CD4-positive, alpha-beta T cell treated with Interleukin-12 subunit alpha and Interleukin-12 subunit beta, for 1 hour (primary cell): ENCODE results near the gene DIP2A.

Experiments
- DNase-seq: peaks from one replicate; pipeline ENCODE4 v3.0.0-alpha.2; 2020

Gene DIP2A

DNA sequence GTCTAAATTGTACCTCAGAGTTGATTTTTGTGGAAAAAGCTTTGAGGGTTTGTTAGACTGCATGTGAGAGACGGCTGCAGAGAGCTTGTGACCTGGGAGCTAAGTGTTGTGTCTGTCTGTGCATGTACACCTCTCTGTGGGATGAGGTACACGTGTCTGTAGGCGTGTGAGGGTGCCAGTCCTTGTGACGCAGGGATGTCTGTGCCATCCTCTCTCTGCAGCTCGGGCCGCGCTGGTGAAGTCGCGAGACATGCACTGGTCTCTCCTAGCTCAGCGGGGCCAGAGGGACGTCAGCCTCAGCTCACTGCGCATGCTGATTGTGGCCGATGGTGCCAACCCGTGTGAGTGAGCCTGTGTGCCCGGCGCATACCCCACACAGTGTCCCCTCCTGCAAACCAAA, 79.6 kb downstream of the DIP2A start:
- no peak for DNase-seq

DNA sequence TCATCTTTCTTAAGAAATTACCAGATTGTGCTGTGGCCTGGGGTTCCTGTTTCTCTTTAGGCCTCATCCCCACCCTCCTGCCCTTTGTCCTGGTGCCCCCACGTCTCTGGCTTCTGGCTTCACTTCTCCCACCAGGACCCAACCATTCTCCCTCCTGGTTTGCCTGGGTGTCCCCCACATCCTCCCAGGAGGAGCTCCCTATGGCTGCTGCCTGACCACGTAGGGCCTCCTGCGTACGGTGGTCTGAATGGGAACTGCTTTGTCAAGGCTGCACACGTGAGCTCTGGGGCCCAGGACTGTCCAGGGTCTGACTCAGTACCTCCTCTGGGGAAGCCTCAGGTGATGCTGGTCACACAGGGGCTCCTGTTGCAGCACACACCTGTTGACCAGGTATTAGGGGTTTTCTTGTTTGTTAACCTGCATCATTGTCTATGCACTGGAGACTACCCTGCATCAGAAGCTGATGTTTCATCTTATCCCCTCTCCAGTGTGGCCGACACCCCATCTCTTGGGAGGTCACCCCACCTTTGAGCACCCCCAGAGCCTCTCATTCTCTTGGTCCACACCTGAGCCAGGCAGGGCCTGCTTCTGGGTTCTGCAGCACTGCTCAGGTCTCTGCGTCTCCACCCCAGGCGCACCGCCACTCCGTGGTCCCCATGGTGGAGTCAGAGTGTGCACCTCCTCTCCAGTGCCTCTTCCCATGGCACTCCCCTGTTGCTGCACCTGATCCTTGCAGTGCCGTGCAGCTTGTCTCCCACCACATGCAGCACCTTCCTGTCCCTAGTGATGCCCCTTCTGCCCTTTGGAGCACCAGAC, 80.4 kb downstream of the DIP2A start:
- DNase-seq, result no peak

DNA sequence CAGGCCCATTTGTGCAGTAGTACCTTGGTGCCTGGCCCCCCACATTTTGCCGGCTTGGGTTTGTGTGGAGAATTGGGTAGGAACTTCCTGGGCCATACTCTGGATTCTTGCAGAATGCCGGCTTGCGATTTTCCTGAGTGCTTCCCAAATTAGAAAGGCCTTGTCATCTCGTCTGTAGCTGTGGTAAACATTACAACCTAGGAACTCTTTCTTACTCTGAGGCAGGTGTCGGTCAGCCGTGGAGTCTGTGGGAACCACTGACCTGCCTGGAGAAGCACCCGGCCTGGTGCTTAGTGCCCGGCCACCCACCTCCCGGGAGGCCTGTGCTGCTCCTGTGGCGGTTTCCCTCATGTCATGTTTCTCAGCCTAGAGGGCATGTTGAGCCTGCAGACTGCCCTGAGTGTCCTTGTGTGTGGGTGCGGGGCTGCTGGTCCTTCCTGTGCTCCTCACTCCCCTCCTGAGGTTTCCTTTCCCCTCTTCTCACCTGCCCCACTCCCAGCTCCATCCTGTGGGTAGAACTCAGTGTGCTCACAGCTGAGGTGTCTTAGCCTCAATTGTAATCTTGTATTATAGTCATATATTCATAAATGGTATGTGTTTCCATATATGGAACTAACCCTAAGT, 81.5 kb downstream of the DIP2A start:
- peak; percentile 28 for DNase-seq

GRCh38 chr21:46542588-46543124, 84.0 kb downstream of the DIP2A start:
- DNase-seq, result no peak

GRCh38 chr21:46543306-46543705, 84.6 kb downstream of the DIP2A start:
- no peak for DNase-seq

DNA sequence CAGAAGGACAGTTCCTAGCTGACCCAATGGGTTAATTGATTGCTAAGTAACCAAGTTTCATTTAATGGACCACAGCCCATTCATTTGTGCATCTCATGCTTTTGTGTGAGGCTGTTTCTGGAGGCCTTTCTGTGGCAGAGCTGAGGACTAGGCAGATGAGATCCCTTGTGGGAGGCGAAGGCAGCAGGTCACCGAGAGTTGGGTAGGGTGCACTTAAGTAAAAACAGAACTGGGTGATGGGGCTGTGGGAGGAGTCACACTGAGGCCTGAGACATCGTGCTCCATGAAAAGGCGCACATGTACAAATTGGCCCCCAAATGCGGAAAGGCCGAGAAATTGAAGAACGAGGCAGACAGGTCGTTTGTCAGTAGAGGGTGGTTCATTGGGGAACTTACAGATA, 85.3 kb downstream of the DIP2A start:
- DNase-seq, result no peak

GRCh38 chr21:46544824-46545223, 86.1 kb downstream of the DIP2A start:
- no peak for DNase-seq

DNA sequence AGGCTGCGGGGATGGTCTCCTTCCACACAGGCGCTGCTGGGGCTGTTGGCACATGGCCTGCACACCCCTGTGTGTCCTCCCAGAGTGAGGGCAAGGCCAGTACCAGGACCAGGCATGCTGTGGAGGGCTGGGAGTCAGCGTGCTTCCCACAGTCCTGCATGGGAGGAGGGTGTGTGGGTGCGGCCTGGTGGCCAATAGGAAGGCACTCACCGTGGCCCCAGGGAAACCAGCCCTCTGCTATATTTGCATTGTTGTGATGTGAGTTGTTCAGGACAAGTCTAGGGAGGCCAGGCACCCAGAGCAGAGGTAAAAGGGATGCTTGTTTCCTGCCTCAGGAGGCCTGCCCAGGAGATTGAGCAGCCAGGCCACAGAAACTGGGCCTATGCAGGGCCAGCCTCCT, 86.7 kb downstream of the DIP2A start:
- DNase-seq, result no peak

GRCh38 chr21:46545911-46546310, 87.2 kb downstream of the DIP2A start:
- no peak for DNase-seq

DNA sequence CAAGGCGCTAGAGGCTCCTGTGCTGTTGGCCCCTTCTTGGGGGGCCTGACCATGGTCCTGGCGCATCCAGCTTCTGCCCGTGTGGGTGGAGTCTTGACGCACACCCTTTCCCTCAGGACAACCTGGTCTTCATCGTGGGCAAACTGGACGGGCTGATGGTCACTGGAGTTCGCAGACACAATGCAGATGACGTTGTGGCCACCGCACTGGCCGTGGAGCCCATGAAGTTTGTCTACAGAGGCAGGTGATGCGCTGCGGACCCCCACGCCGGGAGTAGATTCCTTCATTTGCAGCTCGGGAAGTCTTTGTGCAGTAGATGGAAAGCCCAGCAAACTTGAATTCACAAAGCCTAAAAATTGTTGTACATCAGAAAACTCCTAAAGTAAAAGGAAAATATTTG, 88.1 kb downstream of the DIP2A start:
- no peak for DNase-seq

DNA sequence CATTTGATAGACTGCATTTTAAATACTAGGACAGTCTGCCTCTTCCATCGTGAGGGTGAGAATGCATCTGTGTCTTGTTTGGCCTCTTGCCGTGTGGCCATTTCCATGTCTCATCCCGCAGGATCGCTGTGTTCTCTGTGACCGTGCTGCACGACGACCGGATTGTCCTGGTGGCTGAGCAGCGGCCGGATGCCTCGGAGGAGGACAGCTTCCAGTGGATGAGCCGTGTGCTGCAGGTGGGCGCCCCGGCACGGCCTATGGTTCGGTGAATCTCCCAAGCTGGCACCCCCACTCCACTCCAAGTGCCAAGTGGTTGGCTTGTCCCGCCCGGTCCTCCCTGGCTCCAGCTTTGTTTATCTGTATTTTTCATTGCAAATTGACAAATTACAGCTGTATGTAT, 91.0 kb downstream of the DIP2A start:
- no peak for DNase-seq

DNA sequence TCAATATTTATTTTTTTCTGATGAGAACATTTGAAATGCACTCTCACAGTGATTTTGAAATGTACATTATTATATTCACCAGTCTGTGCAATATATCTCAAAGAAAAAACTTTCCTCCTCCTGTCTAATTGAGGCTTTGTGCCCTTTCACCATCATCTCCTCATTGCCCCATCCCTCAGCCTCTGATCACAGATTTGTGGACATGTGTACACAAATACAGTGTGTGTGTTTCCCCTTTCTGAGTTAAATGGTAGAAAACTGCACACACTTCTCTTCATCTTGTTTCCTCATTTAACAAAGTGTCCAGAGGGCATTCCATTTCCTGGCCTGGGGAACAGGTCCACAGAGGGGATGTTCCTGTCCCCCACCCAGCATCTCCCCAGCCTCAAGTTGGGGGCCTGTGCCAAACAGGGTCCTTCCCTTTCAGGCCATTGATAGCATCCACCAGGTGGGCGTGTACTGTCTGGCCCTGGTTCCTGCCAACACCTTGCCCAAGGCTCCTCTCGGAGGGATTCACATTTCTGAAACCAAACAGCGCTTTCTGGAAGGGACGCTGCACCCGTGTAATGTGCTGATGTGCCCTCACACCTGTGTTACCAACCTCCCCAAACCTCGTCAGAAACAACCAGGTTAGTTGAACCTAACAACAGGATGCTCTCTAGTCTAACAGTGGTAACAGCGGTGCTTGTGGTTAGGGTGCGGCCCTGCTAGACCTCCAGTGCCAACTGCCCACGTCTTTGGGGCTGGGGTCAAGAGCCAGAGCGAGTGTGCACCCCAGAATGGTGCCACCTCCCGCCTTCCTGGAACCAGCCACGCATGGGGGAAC, 91.6 kb downstream of the DIP2A start:
- peak; percentile 77 for DNase-seq

DNA sequence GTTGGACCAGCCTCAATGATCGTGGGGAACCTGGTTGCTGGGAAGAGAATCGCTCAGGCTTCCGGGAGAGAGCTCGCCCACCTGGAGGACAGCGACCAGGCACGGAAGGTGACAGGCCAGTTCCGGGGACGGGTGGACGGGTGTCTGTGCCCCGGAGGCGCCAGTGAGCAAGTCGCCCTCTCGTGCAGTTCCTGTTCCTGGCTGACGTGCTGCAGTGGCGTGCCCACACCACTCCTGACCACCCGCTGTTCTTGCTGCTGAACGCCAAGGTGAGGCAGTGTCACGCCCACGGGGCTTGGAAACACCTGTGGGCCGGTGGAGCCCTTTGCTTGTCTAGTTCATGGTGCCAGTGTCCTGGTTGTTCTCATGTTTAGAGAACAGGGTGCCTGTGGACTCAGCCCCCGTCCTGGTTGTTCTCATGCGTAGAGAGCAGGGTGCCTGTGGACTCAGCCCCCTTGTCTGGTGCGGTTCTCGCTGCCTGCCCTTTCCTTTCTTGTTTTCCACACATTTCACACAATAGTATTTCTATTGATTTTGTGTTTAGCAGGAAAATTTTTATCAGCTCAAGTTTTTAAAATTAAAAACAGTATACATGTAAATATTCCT, 93.0 kb downstream of the DIP2A start:
- peak; percentile 59 for DNase-seq

DNA sequence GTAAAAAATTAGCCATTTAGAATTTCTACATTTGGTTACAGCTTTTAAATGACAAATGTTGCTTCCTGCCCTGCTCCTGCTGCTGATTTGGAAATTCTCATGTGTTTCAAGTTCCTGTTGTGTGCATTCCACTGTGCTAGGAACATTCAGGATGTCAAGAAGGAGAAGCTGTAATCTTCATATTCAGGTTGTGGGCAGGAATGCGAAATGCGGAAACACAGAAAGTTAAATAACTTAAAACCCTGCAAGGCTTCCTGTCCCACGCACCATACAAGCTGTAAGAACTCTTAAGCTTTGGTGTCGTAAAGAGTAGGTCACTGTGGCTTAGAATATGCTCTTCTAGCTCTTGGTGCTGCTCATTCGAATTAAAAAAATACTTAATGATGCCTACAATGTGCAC, 93.6 kb downstream of the DIP2A start:
- DNase-seq, result peak; percentile 41

- DNase-seq, result no peak
Observed at GRCh38 chr21:46552865-46553379, 94.2 kb downstream of the DIP2A start.

DNA sequence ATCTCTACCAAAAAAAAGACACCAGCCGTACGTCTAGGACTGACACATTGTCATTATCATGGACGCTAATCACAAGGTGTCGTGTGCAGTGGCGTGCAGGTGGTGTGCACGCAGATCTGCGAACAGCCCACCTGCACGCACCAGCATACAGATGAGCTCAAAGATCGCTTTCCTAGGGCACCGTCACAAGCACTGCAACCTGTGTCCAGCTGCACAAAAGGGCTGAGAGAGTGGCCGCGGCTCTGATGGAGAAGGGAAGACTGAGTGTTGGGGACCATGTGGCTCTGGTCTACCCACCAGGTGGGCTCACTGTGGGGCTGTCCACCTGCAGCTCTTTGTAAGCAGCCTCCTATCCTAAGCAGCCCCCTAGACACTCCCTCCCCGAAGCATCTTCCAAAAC, 95.3 kb downstream of the DIP2A start:
- no peak for DNase-seq

DNA sequence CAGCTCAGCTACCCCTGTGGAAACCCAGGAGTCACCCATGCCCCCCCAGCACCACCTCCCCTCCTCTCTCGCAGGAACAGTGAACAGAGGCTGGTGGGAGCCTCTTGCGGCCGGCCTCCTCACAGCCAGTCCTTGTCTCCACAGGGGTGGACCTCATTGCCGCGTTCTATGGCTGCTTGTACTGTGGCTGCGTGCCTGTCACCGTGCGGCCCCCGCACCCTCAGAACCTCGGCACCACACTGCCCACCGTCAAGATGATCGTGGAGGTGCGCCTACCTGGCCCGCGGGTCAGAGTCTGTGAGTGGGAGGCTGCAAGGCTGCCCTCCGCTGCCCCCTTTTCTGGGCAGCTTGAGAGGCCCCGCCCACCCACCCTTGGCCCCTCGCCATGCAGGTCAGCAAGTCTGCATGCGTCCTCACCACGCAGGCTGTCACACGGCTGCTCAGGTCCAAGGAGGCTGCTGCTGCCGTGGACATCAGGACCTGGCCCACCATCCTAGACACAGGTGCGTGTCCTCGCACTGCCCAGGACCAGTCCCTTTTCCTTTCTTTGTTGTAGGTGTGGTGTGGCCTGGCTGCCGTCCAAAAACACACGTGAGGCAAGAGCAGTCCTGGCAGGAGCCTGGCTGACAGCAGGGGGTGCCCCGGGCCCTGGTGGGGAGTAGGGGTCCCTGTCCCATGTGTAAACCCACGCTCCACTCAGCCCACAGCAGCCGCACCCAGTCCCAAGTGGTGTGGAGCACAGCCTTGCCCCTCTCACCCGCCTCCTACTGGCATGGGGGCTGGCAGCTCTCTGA, 95.9 kb downstream of the DIP2A start:
- no peak for DNase-seq

DNA sequence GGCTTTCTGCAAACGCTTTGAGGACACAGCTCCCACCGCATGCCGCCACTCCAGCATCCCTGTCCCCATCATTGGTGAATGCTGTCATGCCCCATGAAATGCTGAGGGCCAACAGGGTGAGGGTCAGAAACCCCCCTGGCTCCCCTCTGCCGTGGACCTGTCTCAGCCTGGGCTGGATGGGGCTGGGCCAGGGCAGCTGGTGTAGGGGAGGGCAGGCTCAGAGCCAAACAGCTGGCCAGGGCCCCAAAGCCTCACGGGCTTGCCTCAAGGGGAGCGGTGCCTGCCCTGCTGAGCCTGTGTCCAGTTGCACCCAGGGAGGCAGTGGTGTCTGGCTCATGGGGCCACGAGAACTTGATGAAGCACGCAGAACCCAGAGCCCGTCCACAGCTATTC, 96.5 kb downstream of the DIP2A start:
- DNase-seq, result no peak

GRCh38 chr21:46555678-46556077, 97.0 kb downstream of the DIP2A start:
- no peak for DNase-seq

DNA sequence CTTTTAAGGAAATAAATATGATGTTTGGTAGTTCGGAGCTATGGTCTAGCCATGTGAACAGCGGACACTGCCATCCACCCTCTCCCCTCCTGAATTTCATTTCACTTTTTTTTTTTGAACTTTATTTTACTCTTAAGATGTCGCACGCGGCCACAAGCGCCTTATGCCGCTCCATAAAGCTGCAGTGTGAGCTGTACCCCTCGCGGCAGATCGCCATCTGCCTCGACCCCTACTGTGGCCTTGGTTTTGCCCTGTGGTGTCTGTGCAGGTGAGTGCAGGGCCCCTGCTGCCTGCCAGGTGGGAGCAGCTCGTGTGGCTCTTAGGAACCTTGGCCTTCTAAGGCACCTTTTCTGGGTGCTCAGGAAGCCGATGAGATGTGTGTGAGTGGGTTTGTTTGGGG, 98.1 kb downstream of the DIP2A start:
- DNase-seq, result no peak

DNA sequence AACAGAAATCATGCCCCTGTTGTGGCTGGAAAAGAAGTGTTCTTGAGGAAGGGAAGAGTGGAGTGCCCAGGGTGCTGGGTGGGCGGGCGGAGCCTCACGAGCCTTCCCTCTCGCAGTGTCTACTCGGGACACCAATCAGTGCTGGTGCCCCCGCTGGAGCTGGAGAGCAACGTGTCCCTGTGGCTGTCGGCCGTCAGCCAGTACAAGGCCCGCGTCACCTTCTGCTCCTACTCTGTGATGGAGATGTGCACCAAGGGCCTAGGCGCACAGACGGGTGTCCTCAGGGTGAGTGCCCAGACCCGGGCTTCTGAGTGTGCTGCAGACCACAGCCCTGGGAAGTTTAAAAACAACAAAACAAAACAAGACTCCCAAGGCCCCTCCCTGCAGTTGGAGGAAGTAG, 98.8 kb downstream of the DIP2A start:
- no peak for DNase-seq

DNA sequence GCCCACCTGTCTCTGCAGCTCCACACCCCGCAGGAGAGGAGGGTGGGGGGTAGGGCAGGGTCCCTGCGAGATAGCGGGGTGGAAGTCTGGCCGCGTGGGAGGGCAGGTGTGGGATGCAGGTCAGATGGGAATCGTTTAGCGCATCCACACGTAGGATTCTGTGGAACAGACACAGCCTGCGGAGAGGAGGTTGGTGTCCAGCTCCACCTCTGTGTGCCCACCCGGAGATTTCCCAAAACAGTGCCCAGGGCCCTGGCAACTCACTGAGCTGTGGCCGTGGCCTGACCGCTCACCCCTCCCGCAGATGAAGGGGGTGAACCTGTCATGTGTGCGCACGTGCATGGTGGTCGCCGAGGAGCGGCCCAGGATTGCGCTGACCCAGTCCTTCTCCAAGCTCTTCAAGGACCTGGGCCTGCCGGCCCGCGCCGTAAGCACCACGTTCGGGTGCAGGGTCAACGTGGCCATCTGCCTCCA, 99.3 kb downstream of the DIP2A start:
- no peak for DNase-seq
